Heart left ventricle (tissue), 16 donors: ENCODE results near the gene ANKRD11. TPM values are rescaled to one million over a fixed set of nuclear protein-coding genes. Genes with fewer than 3 reads are reported as not detected.
"Not testable (repeated sequence)": the region's sequence is repeated elsewhere in the genome, so short reads cannot be mapped to it uniquely, and the experiment has no call there.

ENCODE experiments used
- ATAC-seq, 4 donors: fragments of 200-7000 bp; cut with Tn5 transposase; one replicate each; pipeline ENCODE4 v1.9.1; 2020 to 2022; ENCODE audit warnings: moderate library complexity in 4 of 4, mild to moderate bottlenecking in 3 of 4, moderate number of reproducible peaks in 1 of 4
- DNase-seq, 5 donors: peaks; one replicate each; pipeline ENCODE4 v3.0.0-alpha.2; 2020
- H3K27ac ChIP-seq, 12 donors: fragments of 200-600 bp; sonication (generic) in 4 of 12; one replicate each; pipeline versions ENCODE4 v1.5.0 to v1.8.0; 2016 to 2022; ENCODE audit warnings: mild to moderate bottlenecking in 2 of 12
- H3K27me3 ChIP-seq, 9 donors: fragments of 200-600 bp; sonication (generic) in 2 of 9; one replicate each; pipeline versions ENCODE4 v1.5.1 to v1.8.0; 2016 to 2022; ENCODE audit warnings: mild to moderate bottlenecking in 3 of 9
- H3K36me3 ChIP-seq, 9 donors: fragments of 200-600 bp; sonication (generic) in 2 of 9; one replicate each; pipeline versions ENCODE4 v1.5.0 to v1.8.0; 2018 to 2022; ENCODE audit warnings: mild to moderate bottlenecking in 2 of 9
- H3K4me1 ChIP-seq, 12 donors: fragments of 200-600 bp; sonication (generic) in 4 of 12; one replicate each; pipeline versions ENCODE4 v1.5.0 to v1.8.0; 2016 to 2022; ENCODE audit warnings: mild to moderate bottlenecking in 3 of 12
- H3K4me3 ChIP-seq, 12 donors: fragments of 200-600 bp; sonication (generic) in 4 of 12; one replicate each; pipeline versions ENCODE4 v1.5.0 to v1.8.0; 2017 to 2022; ENCODE audit warnings: mild to moderate bottlenecking in 9 of 12, moderate library complexity in 4 of 12
- H3K9me3 ChIP-seq, 12 donors: fragments of 200-600 bp; sonication (generic) in 4 of 12; one replicate each; pipeline versions ENCODE4 v1.5.0 to v1.8.0; 2016 to 2022; ENCODE audit warnings: mild to moderate bottlenecking in 1 of 12
- CTCF ChIP-seq, 12 donors: fragments of 200-600 bp; sonication (generic) in 4 of 12; IDR thresholded peaks; one replicate each; pipeline versions ENCODE4 v1.5.0 to v1.8.0; 2018 to 2022; ENCODE audit warnings: antibody characterized with exemption in 12 of 12, mild to moderate bottlenecking in 5 of 12
- POLR2A ChIP-seq, 2 donors: fragments of 450-650 bp; IDR thresholded peaks; one replicate each; pipeline ENCODE4 v1.6.1; 2017; ENCODE audit warnings: antibody characterized with exemption in 2 of 2, mild to moderate bottlenecking in 2 of 2, moderate library complexity in 2 of 2
- WGBS, 4 donors: extraction: QIAGEN DNeasy Blood & Tissue Kit in 2 of 4; methylation state at CpG; one replicate each; pipeline versions ENCODE4 v1.1.5 to v1.1.7; 2013 to 2018; 5-methylcytosine and 5-hydroxymethylcytosine counted together
- intact Hi-C, 10 donors: fragments of 100-400 bp; cut with DNase I; formaldehyde crosslinking; loops; one replicate each; pipeline versions ENCODE4 v1.11.1 to v1.14.2; 2022
- polyA plus RNA-seq, 2 donors: library from polyadenylated mRNA; stranded (reverse); fragments of 200-250 nt; gene quantifications; one replicate each; pipeline ENCODE4 v1.2.3, GENCODE V29; 2013
- total RNA-seq, 9 donors: library from RNA; depleted of rRNA in 2 of 9; stranded (reverse); fragments of >200 nt in 2 of 9; fragmentation: NEBNext Ultra II Directional in 3 of 9; extraction: Animal tissue kit (Norgen Biotek cat#: 25700) in 3 of 9; gene quantifications; one replicate each; pipeline versions ENCODE4 v1.1.0 to v1.2.4, GENCODE V29; 2016 to 2023
- donor health status: ischemic (EF 13 %, LVEDD 7.1; RV severe dilation, severe dysfunction).
- donor health status: healthy with polysubstance abuse.
- donor health status: DM: no; HTN: yes; CAD: no.
- donor health status: DM: no; HTN: no; CAD: no.
- donor health status: ischemic (EF 25% LVEDD 6.9; RV normal size, moderate dysfunction).
- donor health status: ischemic (EF 25% LVEDD 5.7; RV mildly dilated, moderate dysfunction).
- donor health status: healthy.
- donor health status: DM: yes; HTN: yes; CAD: no.
- donor health status: ischemic (EF 35%, LVEDD 5.7; RV mildly dilated, moderate dysfunction).
- donor health status: nonischemic (EF 11% LVEDD 7.7; RV severe dilation, severe dysfunction).
- donor health status: DM: yes; HTN: yes; CAD: no.
- donor health status: PGD.
- donor health status: ischemic (EF 29% LVEDD 5.4; RV normal size, mild dysfunction).
- donor health status: nonischemic (EF 23%, LVEDD 6.1; RV moderate dilation, normal function).

ANKRD11 gene
- total and polyA plus RNA-seq, 11 donors = 53.6 to 123 (median 67.7) TPM

- no peak overlapping the region for H3K4me3 ChIP-seq
- intact Hi-C loops = loop anchor here in 2 of 10 donors (10.0 kb wide), 2 partner anchors 49 to 101 kb away; no protein-coding TSS in a partner anchor
- no peaks in the 10 kb centered on the region for H3K9me3 ChIP-seq
- no peaks in the 10 kb centered on the region for H3K27me3 ChIP-seq
- H3K27ac ChIP-seq = peak overlapping the region in 4 of 12 donors; percentile 11 to 40 (median 26)
- peak; percentile 52 to 85 (median 79) for ATAC-seq
- peaks cover 7 to 85% (median 56%) of the 10 kb centered on the region in 12 donors for H3K4me1 ChIP-seq
- TF ChIP-seq POLR2A (IDR thresholded peaks at IDR 0.05) = no peak
- TF ChIP-seq CTCF (IDR thresholded peaks at IDR 0.05) = no peak
- no peaks in the 10 kb centered on the region for H3K36me3 ChIP-seq
- 39 to 43% (median 41%) methylated on average over 25 to 29 of the region's 29 CpGs for WGBS, 4 donors
- DNase-seq = peak in 4 of 5 donors; percentile 52 to 66 (median 58)
Observed at GRCh38 chr16:89383095-89384003, 107.0 kb downstream of the ANKRD11 start.

- not testable (repeated sequence) for H3K36me3 ChIP-seq
- intact Hi-C loops = loop anchor here in 2 of 10 donors (10.0 kb wide), 2 partner anchors 48 to 102 kb away; no protein-coding TSS in a partner anchor
Observed at GRCh38 chr16:89382555-89382954, 107.8 kb downstream of the ANKRD11 start.

GRCh38 chr16:89381788-89382187 is 108.6 kb downstream of the ANKRD11 start:
- no peak overlapping the region for H3K4me3 ChIP-seq
- H3K36me3 ChIP-seq = no peaks in the 10 kb centered on the region
- H3K27me3 ChIP-seq = no peaks in the 10 kb centered on the region
- TF ChIP-seq POLR2A (IDR thresholded peaks at IDR 0.05) (no peak), CTCF (IDR thresholded peaks at IDR 0.05) (no peak)
- ATAC-seq = no peak
- DNase-seq = no peak
- H3K27ac ChIP-seq = peak overlapping the region in 1 of 12 donors; percentile 40
- 52 to 59% (median 59%) methylated on average over 14 of the region's 14 CpGs for WGBS, 4 donors
- intact Hi-C loops = loop anchor here in 2 of 10 donors (10.0 kb wide), 2 partner anchors 47 to 103 kb away; no protein-coding TSS in a partner anchor
- peaks cover 0 to under 1% (median 0%) of the 10 kb centered on the region in 12 donors for H3K9me3 ChIP-seq
- H3K4me1 ChIP-seq = peaks cover 7 to 90% (median 57%) of the 10 kb centered on the region in 12 donors

More at GRCh38 chr16:89382555-89382954, 107.8 kb downstream of the ANKRD11 start:
- Histone ChIP-seq H3K27ac (peak overlapping the region in 4 of 12 donors; percentile 11 to 40 (median 26)), H3K4me1 (peaks cover 7 to 88% (median 57%) of the 10 kb centered on the region in 12 donors)
- not testable (repeated sequence) for H3K4me3 ChIP-seq, DNase-seq, H3K9me3 ChIP-seq, H3K27me3 ChIP-seq, ATAC-seq
- 75 to 86% (median 81%) methylated on average over 5 of the region's 5 CpGs for WGBS, 4 donors

GRCh38 chr16:89380681-89381080 is 109.7 kb downstream of the ANKRD11 start:
- Histone ChIP-seq H3K36me3 (no peaks in the 10 kb centered on the region), H3K4me3 (no peak overlapping the region), H3K4me1 (peaks cover 7 to 88% (median 56%) of the 10 kb centered on the region in 12 donors), H3K27me3 (no peaks in the 10 kb centered on the region), H3K27ac (no peak overlapping the region), H3K9me3 (peaks cover 0 to 11% (median 3%) of the 10 kb centered on the region in 12 donors)
- TF ChIP-seq CTCF (IDR thresholded peaks at IDR 0.05) (no peak), POLR2A (IDR thresholded peaks at IDR 0.05) (no peak)
- DNase-seq = no peak
- intact Hi-C loops = loop anchor here in 2 of 10 donors (10.0 kb wide), 2 partner anchors 46 to 104 kb away; no protein-coding TSS in a partner anchor
- WGBS, 4 donors = 75 to 87% (median 80%) methylated on average over 15 of the region's 15 CpGs
- no peak for ATAC-seq
